Metanephros (tissue), 2 donors: Measurements from ENCODE around the gene LSM4. TPM values are rescaled to one million over a fixed set of nuclear protein-coding genes. Genes with fewer than 3 reads are reported as not detected.

Experiments used
- small RNA-seq: library from RNA; depleted of rRNA; stranded (forward); fragments of <200 nt; gene quantifications from one replicate; pipeline ENCODE3, GENCODE V24; 2014; ENCODE audit warnings: low replicate concordance
- total RNA-seq: library from RNA; depleted of rRNA; stranded (reverse); fragments of >200 nt; gene quantifications from one replicate; pipeline ENCODE4 v1.2.3, GENCODE V29; 2014

Gene LSM4
- 148 TPM for total RNA-seq

DNA sequence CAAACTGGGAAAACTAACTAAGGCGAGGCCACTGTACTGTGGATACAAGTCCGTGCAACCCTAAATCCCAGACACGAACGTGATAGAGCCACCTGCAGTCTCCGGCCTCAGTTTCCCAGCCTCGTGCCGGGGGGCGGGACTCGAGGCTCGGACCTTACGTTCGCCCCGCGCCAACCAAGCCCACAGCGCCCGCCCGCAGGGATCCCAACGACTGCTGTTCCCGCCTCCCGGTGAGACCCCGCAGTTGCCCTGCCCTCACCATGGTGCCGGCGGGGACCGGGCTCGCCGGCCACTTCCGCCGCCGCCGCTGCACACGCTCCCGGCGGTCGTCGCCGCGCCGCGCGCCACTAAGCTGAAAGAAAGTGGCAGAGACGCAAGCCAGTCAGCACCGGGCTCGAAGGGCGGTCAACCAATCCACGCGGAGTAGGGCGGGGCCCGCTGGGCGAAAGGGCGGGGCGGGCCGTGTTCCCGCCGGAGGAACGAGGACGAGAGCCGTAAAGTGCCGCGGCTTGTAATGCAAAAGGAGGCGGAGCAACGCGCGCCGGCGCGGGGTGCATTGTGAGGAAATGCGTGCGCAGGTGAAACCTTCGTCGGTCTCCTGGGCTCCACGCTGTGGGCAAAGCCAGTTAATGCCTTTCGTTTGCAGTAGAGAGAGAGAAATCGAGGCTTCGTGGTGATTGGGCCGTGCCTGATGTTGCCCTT, at the start of gene LSM4:
LSM4 (minus strand) TSS at position 318 of the 702 bp plus-strand sequence; CDS start at position 262, 56 bp downstream.

DNA sequence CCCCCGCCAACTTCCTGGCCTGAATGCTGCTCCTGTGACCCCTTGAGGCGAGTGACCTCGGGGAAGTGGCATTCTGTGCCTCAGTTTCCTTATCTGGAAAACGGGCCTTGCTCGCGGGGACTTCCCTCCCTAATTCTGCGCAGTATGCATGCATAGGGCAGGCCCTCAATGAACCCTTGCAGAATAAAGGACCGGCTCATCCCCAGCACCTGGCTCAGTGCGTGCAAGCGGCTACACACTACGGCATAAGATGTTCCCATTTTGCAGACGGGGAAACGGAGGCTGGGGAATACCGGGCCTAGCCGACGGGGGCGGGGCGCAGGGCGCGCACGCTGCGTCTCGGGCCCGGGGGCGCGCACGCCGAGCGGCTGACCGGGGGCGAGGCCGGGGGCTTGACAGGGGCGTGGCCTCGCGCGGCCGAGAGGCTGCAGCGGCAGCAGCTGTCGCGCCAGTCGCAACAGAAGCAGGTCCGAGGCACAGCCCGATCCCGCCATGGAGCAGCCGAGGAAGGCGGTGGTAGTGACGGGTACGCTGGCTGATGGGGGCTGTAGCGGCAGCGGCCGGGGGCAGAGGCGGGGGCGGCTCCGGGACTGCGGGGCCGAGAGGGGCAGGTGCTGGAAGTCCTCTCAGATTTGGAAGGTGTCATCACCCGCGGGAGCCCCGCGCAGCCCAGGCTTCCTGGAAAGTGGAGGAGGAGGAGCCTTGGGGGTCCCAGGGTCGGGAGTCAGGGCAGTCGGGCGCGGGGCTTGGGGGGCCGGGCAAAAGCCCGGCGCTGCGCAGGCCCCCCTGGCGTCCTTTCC, 17.5 kb upstream of the LSM4 start, which contains the start of gene PGPEP1:
PGPEP1 (plus strand) TSS at position 409 of the 800 bp plus-strand sequence; CDS start at position 493, 84 bp downstream.

DNA sequence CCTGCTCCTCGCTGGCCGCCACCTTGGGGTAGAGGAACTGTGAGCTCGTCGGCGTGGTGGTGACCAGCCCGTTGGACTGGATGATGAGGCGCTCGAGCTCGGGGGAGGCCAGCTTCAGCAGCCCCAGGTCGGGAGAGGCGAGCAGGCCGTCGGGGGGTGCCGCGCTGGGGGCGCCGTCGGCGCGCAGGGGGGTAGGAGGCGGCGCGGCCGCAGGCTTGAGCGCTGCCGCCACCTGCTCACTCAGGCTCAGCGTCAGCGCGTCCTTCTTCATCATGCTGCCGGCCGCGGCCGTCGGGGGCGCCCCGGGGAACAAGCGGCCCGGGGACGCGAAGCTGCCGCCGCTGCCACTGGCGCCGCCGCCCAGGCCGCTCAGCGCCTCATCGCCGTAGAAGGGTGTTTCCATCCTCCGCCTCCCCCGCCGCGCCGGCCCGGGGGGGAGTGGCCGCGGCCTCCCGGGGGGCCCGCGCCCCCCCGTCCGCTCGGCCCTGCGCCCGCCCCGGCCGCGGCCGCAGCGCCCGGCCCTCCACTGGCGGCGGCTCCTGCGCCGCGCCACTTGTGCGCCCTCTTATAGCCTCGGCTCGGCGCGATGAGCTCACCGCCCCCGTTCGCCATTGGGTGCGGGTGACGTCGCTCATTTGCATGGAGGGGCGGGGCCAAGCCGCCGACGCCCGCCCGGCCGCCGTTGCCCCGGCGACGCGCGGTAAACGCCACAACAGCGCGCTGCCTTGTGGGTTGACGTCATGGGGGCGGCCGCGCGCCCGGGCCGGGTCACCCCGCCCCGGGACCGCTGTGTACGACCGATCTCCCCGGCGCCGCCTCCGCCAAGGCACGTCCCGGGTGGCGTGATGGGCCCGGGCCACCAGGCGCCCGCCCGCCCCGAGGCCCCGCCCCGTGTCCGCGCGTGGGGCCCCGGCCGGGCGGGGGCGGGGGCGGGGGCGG, 41.5 kb downstream of the LSM4 start, which contains the start of gene JUND:
JUND (minus strand) TSS at position 541 of the 939 bp plus-strand sequence; CDS start at position 403, 138 bp downstream.

GRCh38 chr19:18274219-18274780, 48.6 kb downstream of the LSM4 start, which contains the start of gene IQCN:
Gene IQCN, minus strand, starts transcription at chr19:18274452. Its CDS starts 4,974 bp downstream, at chr19:18269478.

Small RNA genes lying within 50 kb of the gene (small RNA-seq; reads per million reads assigned to genes)
- 0.12 reads per million for gene MIR3188
- gene RN7SL513P = not detected
- not detected for gene RPL39P38

Other genes with a start within 250 kb of the LSM4 start
- gene IL12RB1, start 236.1 kb downstream of the LSM4 start, total RNA-seq = 1.3 TPM
- 10.4 TPM for gene MAST3, start 225.3 kb downstream of the LSM4 start, total RNA-seq
- gene PIK3R2, start 169.9 kb downstream of the LSM4 start, total RNA-seq = 14.0 TPM
- 57.0 TPM for gene IFI30, start 149.3 kb downstream of the LSM4 start, total RNA-seq
- gene MPV17L2, start 129.9 kb downstream of the LSM4 start, total RNA-seq = 8.1 TPM
- 8.8 TPM for gene RAB3A, start 119.0 kb downstream of the LSM4 start, total RNA-seq
- 5.3 TPM for gene PDE4C, start 96.6 kb downstream of the LSM4 start, total RNA-seq
- 3.3 TPM for gene IQCN, start 48.6 kb downstream of the LSM4 start, total RNA-seq
- gene JUND, start 41.5 kb downstream of the LSM4 start, total RNA-seq = 367 TPM
- 31.9 TPM for gene PGPEP1, start 17.5 kb upstream of the LSM4 start, total RNA-seq
- 139 TPM for gene GDF15, start 63.1 kb upstream of the LSM4 start, total RNA-seq
- gene LRRC25, start 74.5 kb upstream of the LSM4 start, total RNA-seq = 5.4 TPM
- gene SSBP4, start 96.3 kb upstream of the LSM4 start, total RNA-seq = 77.5 TPM
- gene ISYNA1, start 115.1 kb upstream of the LSM4 start, total RNA-seq = 126 TPM
- 19.2 TPM for gene ELL, start 199.0 kb upstream of the LSM4 start, total RNA-seq
- 162 TPM for gene FKBP8, start 220.5 kb upstream of the LSM4 start, total RNA-seq
- gene KXD1, start 234.8 kb upstream of the LSM4 start, total RNA-seq = 50.3 TPM
- 1,386 TPM for gene UBA52, start 248.8 kb upstream of the LSM4 start, total RNA-seq